ENCODE measurements around the gene PRR5L.

Gene PRR5L

GRCh38 chr11:36381015-36381360 is 84.9 kb downstream of the PRR5L start:
- Histone ChIP-seq H3K4me3 (ENCODE audit: low read depth, low read length) (no peak overlapping the region), H3K4me1 (ENCODE audit: control insufficient read depth, insufficient read depth, low read length) (no peaks in the 10 kb centered on the region), H3K27ac (ENCODE audit: extremely low read depth, low read depth, low read length) (no peak overlapping the region), H3K9me3 (ENCODE audit: control insufficient read depth, insufficient read depth, low read depth, low read length) (no peaks in the 10 kb centered on the region), H3K36me3 (ENCODE audit: control insufficient read depth in 2 of 2, insufficient read depth in 1 of 2, low read length in 2 of 2) (no peaks in the 10 kb centered on the region)
- ChIA-PET CTCF (interaction anchor here (0.6 to 1.5 kb wide), 6 partner anchors 8 to 128 kb away, joined by 3 to 4 read pairs (median 3); no protein-coding TSS in a partner anchor), POLR2A (no interaction called here)
- TF ChIP-seq ZSCAN23 (tag by site-specific recombination; IDR thresholded peaks at IDR 0.05) (no peak), MEIS1 (CRISPR knock-in tag; IDR thresholded peaks at IDR 0.05; ENCODE audit: borderline replicate concordance) (no peak), ZNF26 (tag by site-specific recombination; IDR thresholded peaks at IDR 0.05) (no peak), ZNF510 (tag by site-specific recombination; IDR thresholded peaks at IDR 0.05; ENCODE audit: insufficient replicate concordance) (no peak), SP7 (tag by site-specific recombination; IDR thresholded peaks at IDR 0.05) (no peak), ZNF221 (tag by site-specific recombination; IDR thresholded peaks at IDR 0.05; ENCODE audit: borderline replicate concordance) (no peak), TSHZ1 (tag by site-specific recombination; IDR thresholded peaks at IDR 0.05; ENCODE audit: borderline replicate concordance) (no peak), ZNF335 (tag by site-specific recombination; conservative IDR thresholded peaks at IDR 0.05) (no peak), IKZF3 (tag by site-specific recombination; IDR thresholded peaks at IDR 0.05) (no peak), ZNF239 (tag by site-specific recombination; IDR thresholded peaks at IDR 0.05) (no peak)

- H3K27ac ChIP-seq (ENCODE audit: extremely low read depth, low read depth, low read length): no peak overlapping the region
- CTCF ChIA-PET: interaction anchor here (0.7 to 2.4 kb wide), 5 partner anchors 22 to 770 kb away, joined by 3 to 9 read pairs (median 3); no protein-coding TSS in a partner anchor
- no peak overlapping the region for H3K4me3 ChIP-seq (ENCODE audit: low read depth, low read length)
- POLR2A ChIA-PET: no interaction called here
- no peaks in the 10 kb centered on the region for H3K36me3 ChIP-seq (ENCODE audit: control insufficient read depth in 2 of 2, insufficient read depth in 1 of 2, low read length in 2 of 2)
- no peaks in the 10 kb centered on the region for H3K9me3 ChIP-seq (ENCODE audit: control insufficient read depth, insufficient read depth, low read depth, low read length)
- no peaks in the 10 kb centered on the region for H3K4me1 ChIP-seq (ENCODE audit: control insufficient read depth, insufficient read depth, low read length)
- no peak for TF ChIP-seq ZNF596 (tag by site-specific recombination; IDR thresholded peaks at IDR 0.05)
- no peak for TF ChIP-seq ZFP69B (tag by site-specific recombination; IDR thresholded peaks at IDR 0.05)
- TF ChIP-seq ZNF157 (tag by site-specific recombination; IDR thresholded peaks at IDR 0.05): no peak
- TF ChIP-seq MEIS1 (CRISPR knock-in tag; IDR thresholded peaks at IDR 0.05; ENCODE audit: borderline replicate concordance): no peak
- TF ChIP-seq YY1 (tag by site-specific recombination; IDR thresholded peaks at IDR 0.05): no peak
- no peak for TF ChIP-seq PBX3 (CRISPR knock-in tag; IDR thresholded peaks at IDR 0.05)
- TF ChIP-seq SCRT1 (tag by site-specific recombination; IDR thresholded peaks at IDR 0.05; ENCODE audit: borderline replicate concordance): no peak
- TF ChIP-seq ZNF416 (tag by site-specific recombination; IDR thresholded peaks at IDR 0.05): no peak
Observed at GRCh38 chr11:36383195-36383594, 87.1 kb downstream of the PRR5L start.

Measured in HEK293 (cell line).